Progenitor cell of endocrine pancreas (in vitro differentiated cells): ENCODE results near the gene NEK7. TPM values are rescaled to one million over a fixed set of nuclear protein-coding genes. Genes with fewer than 3 reads are reported as not detected.

Experiments
- DNase-seq: peaks from one replicate; pipeline ENCODE4 v3.0.0; 2021; ENCODE audit warnings: low spot score; ENCODE audit not compliant: unreplicated experiment
- H3K27ac Mint-ChIP-seq: 2 replicates; pipeline ENCODE4 v1.8.0; 2021; ENCODE audit warnings: mild to moderate bottlenecking, moderate library complexity, mixed read lengths
- H3K27me3 Mint-ChIP-seq: 2 replicates; pipeline ENCODE4 v1.8.0; 2021; ENCODE audit warnings: mixed read lengths
- H3K36me3 Mint-ChIP-seq: 2 replicates; pipeline ENCODE4 v1.8.0; 2022; ENCODE audit warnings: mixed read lengths; ENCODE audit not compliant: insufficient read depth
- H3K4me1 Mint-ChIP-seq: 2 replicates; pipeline ENCODE4 v1.8.0; 2021; ENCODE audit warnings: low read depth, mixed read lengths
- H3K4me3 Mint-ChIP-seq: 2 replicates; pipeline ENCODE4 v1.8.0; 2021; ENCODE audit warnings: low read depth, mild to moderate bottlenecking, moderate library complexity, mixed read lengths
- H3K9me3 Mint-ChIP-seq: 2 replicates; pipeline ENCODE4 v1.8.0; 2021; ENCODE audit warnings: low read depth, mixed read lengths
- CTCF ChIP-seq: fragments of 200-600 bp; sonication (generic); IDR thresholded peaks from one replicate; pipeline ENCODE4 v1.5.0; 2021; ENCODE audit warnings: antibody characterized with exemption, mild to moderate bottlenecking; ENCODE audit not compliant: unreplicated experiment
- total RNA-seq: library from RNA; stranded (reverse); gene quantifications from 2 replicates; pipeline ENCODE4 v1.2.1, GENCODE V29; 2021

Gene NEK7
- total RNA-seq, 1 donor from 2014 or later: 25.9 TPM

GRCh38 chr1:198268784-198269645, 112.2 kb downstream of the NEK7 start:
- Mint-ChIP-seq H3K4me3 (no peak overlapping the region), H3K36me3 (no peaks in the 10 kb centered on the region), H3K9me3 (no peaks in the 10 kb centered on the region), H3K27me3 (no peaks in the 10 kb centered on the region), H3K4me1 (peaks cover 9% of the 10 kb centered on the region), H3K27ac (no peak overlapping the region)
- no peak for DNase-seq
- no peak for TF ChIP-seq CTCF

- no peaks in the 10 kb centered on the region for H3K9me3 Mint-ChIP-seq
- H3K27ac Mint-ChIP-seq: no peak overlapping the region
- no peaks in the 10 kb centered on the region for H3K27me3 Mint-ChIP-seq
- no peak for DNase-seq
- TF ChIP-seq CTCF: no peak
- no peaks in the 10 kb centered on the region for H3K36me3 Mint-ChIP-seq
- no peak overlapping the region for H3K4me3 Mint-ChIP-seq
- peaks cover 9% of the 10 kb centered on the region for H3K4me1 Mint-ChIP-seq
Observed at GRCh38 chr1:198269646-198269940, 112.8 kb downstream of the NEK7 start.

- TF ChIP-seq CTCF: no peak
- no peaks in the 10 kb centered on the region for H3K9me3 Mint-ChIP-seq
- H3K36me3 Mint-ChIP-seq: no peaks in the 10 kb centered on the region
- H3K27me3 Mint-ChIP-seq: no peaks in the 10 kb centered on the region
- H3K27ac Mint-ChIP-seq: no peak overlapping the region
- peaks cover 5% of the 10 kb centered on the region for H3K4me1 Mint-ChIP-seq
- no peak for DNase-seq
- H3K4me3 Mint-ChIP-seq: no peak overlapping the region
Observed at GRCh38 chr1:198270273-198270828, 113.6 kb downstream of the NEK7 start.

GRCh38 chr1:198271467-198271866, 114.7 kb downstream of the NEK7 start:
- H3K36me3 Mint-ChIP-seq: no peaks in the 10 kb centered on the region
- no peak for TF ChIP-seq CTCF
- H3K9me3 Mint-ChIP-seq: no peaks in the 10 kb centered on the region
- peaks cover 2% of the 10 kb centered on the region for H3K4me1 Mint-ChIP-seq
- no peak overlapping the region for H3K4me3 Mint-ChIP-seq
- H3K27me3 Mint-ChIP-seq: no peaks in the 10 kb centered on the region
- H3K27ac Mint-ChIP-seq: no peak overlapping the region
- no peak for DNase-seq

GRCh38 chr1:198272492-198272891, 115.7 kb downstream of the NEK7 start:
- Mint-ChIP-seq H3K4me1 (peaks cover 2% of the 10 kb centered on the region), H3K9me3 (no peaks in the 10 kb centered on the region), H3K4me3 (no peak overlapping the region), H3K27ac (no peak overlapping the region), H3K27me3 (no peaks in the 10 kb centered on the region), H3K36me3 (no peaks in the 10 kb centered on the region)
- no peak for TF ChIP-seq CTCF
- DNase-seq: no peak
